ENCODE results near the gene CCSER1.

CCSER1 gene

GRCh38 chr4:90543419-90544170 lies 416.4 kb downstream of the CCSER1 start:
- no peak for DNase-seq (ENCODE audit: low read depth in 1 of 2, low spot score in 1 of 2)

GRCh38 chr4:90544532-90545045 lies 417.4 kb downstream of the CCSER1 start:
- no peak for DNase-seq (ENCODE audit: low read depth in 1 of 2, low spot score in 1 of 2)

- no peak for DNase-seq (ENCODE audit: low read depth in 1 of 2, low spot score in 1 of 2)
These were observed 418.2 kb downstream of the CCSER1 start for GRCh38 chr4:90545380-90545779.

- DNase-seq (ENCODE audit: low read depth in 1 of 2, low spot score in 1 of 2): no peak
These were observed 418.9 kb downstream of the CCSER1 start for GRCh38 chr4:90546114-90546513.

- DNase-seq (ENCODE audit: low read depth in 1 of 2, low spot score in 1 of 2): no peak
These were observed 443.4 kb downstream of the CCSER1 start for GRCh38 chr4:90570615-90571014.

GRCh38 chr4:90572996-90573395 lies 445.8 kb downstream of the CCSER1 start:
- DNase-seq (ENCODE audit: low read depth in 1 of 2, low spot score in 1 of 2): no peak

- DNase-seq (ENCODE audit: low read depth in 1 of 2, low spot score in 1 of 2): no peak
These were observed 448.2 kb downstream of the CCSER1 start for GRCh38 chr4:90575371-90575770.

- no peak for DNase-seq (ENCODE audit: low read depth in 1 of 2, low spot score in 1 of 2)
These were observed 453.1 kb downstream of the CCSER1 start for GRCh38 chr4:90580326-90580725.

- DNase-seq (ENCODE audit: low read depth in 1 of 2, low spot score in 1 of 2): no peak
These were observed 454.9 kb downstream of the CCSER1 start for GRCh38 chr4:90582087-90582486.

- DNase-seq (ENCODE audit: low read depth in 1 of 2, low spot score in 1 of 2): no peak
These were observed 456.9 kb downstream of the CCSER1 start for GRCh38 chr4:90584051-90584450.

- DNase-seq (ENCODE audit: low read depth in 1 of 2, low spot score in 1 of 2): no peak
These were observed 458.8 kb downstream of the CCSER1 start for GRCh38 chr4:90585961-90586360.

- DNase-seq (ENCODE audit: low read depth in 1 of 2, low spot score in 1 of 2): no peak
These were observed 459.6 kb downstream of the CCSER1 start for GRCh38 chr4:90586799-90587198.

- no peak for DNase-seq (ENCODE audit: low read depth in 1 of 2, low spot score in 1 of 2)
These were observed 470.7 kb downstream of the CCSER1 start for GRCh38 chr4:90597927-90598326.

GRCh38 chr4:90598741-90599140 lies 471.5 kb downstream of the CCSER1 start:
- no peak for DNase-seq (ENCODE audit: low read depth in 1 of 2, low spot score in 1 of 2)

GRCh38 chr4:90602726-90603125 lies 475.5 kb downstream of the CCSER1 start:
- DNase-seq (ENCODE audit: low read depth in 1 of 2, low spot score in 1 of 2): no peak

GRCh38 chr4:90603540-90603939 lies 476.3 kb downstream of the CCSER1 start:
- DNase-seq (ENCODE audit: low read depth in 1 of 2, low spot score in 1 of 2): no peak

- no peak for DNase-seq (ENCODE audit: low read depth in 1 of 2, low spot score in 1 of 2)
These were observed 479.6 kb downstream of the CCSER1 start for GRCh38 chr4:90606781-90607180.

GRCh38 chr4:90614371-90614770 lies 487.2 kb downstream of the CCSER1 start:
- no peak for DNase-seq (ENCODE audit: low read depth in 1 of 2, low spot score in 1 of 2)

- no peak for DNase-seq (ENCODE audit: low read depth in 1 of 2, low spot score in 1 of 2)
These were observed 493.9 kb downstream of the CCSER1 start for GRCh38 chr4:90621080-90621479.

GRCh38 chr4:90624781-90625180 lies 497.6 kb downstream of the CCSER1 start:
- no peak for DNase-seq (ENCODE audit: low read depth in 1 of 2, low spot score in 1 of 2)

GRCh38 chr4:90641861-90642599 lies 514.8 kb downstream of the CCSER1 start:
- no peak for DNase-seq (ENCODE audit: low read depth in 1 of 2, low spot score in 1 of 2)

- no peak for DNase-seq (ENCODE audit: low read depth in 1 of 2, low spot score in 1 of 2)
These were observed 516.0 kb downstream of the CCSER1 start for GRCh38 chr4:90643156-90643555.

All from activated CD4-positive, alpha-beta T cell treated with anti-CD3 and anti-CD28 coated beads, Interleukin-2, amount 50 U/mL, for 24 hours (primary cell).